ENCODE data around the gene EPHX1. TPM values are rescaled to one million over a fixed set of nuclear protein-coding genes. Genes with fewer than 3 reads are reported as not detected.

EPHX1 gene
- polyA plus RNA-seq, 2 of the 4 experiments (the other 2 are of a cell fraction), result 150 to 252 TPM

DNA sequence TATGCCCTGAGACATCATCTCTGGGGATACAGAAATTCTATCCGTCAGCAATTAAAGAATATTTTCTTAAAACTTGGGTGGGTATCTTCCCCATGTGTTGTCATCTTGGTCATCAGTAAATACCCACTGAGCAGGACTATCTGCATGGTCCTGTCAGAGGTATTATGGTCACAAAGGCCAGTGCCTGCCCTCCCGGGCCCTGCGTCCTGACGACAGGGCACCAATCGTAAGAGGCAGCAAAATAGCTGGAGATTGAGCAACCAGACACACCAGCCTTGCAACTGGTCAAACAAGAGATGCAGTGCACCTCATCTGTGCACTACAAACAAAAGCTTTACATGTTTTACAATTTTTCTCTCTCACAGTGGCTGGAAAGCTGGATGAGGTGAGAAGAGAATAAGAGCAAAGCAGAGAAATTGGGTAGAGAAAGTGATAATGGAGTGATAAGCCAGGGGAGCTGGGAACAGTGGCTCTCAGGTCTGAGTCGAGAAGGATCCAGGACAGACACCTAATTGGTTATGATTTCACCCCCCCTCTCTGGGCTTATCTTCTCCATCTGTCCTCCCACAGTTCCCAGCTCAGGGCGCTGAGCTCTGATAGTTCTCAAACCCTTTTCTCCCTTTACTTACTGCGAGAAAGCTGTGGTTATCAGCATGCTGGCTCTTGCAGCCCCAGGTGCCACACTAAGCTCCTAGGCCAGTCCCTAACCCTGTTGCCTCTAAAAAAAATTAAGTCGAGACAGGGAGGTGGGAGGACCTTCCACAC is 41.1 kb upstream of the EPHX1 start:
- Histone ChIP-seq H3K4me2 (no peak overlapping the region), H3K9me3 (no peaks in the 10 kb centered on the region), H3K4me1 (peaks cover 61% of the 10 kb centered on the region), H3K27ac (peak overlapping the region; percentile 25 to 75; a peak in 4 of 6 replicates), H3K4me3 (no peak overlapping the region)
- 83% methylated on average over 9 of the region's 9 CpGs for WGBS (ENCODE audit: missing lambda C conversion rate)
- ATAC-seq, result no peak
- ChIA-PET POLR2A (interaction anchor here (1.0 to 3.6 kb wide), 4 partner anchors 9 to 126 kb away, joined by 3 to 16 read pairs (median 4); partner anchors contain the start of gene SRP9), CTCF (interaction anchor here (0.6 to 20.2 kb wide), 13 partner anchors 9 to 289 kb away, joined by 3 to 429 read pairs (median 3); partner anchors contain the start of genes EPHX1 and SRP9)
- FAIRE-seq, result no peak
- TF ChIP-seq E2F6 (IDR thresholded peaks at IDR 0.05; ENCODE audit: borderline replicate concordance, low read depth), result no peak
- no peak for TF ChIP-seq POLR2A (IDR thresholded peaks at IDR 0.05; ENCODE audit: low read length)
- no peak for TF ChIP-seq RNF2 (IDR thresholded peaks at IDR 0.05; ENCODE audit: borderline replicate concordance, low read depth)
- no peak for TF ChIP-seq NR3C1 (IDR thresholded peaks at IDR 0.05)
- TF ChIP-seq SMC3 (IDR thresholded peaks at IDR 0.05), result no peak
- no peak for TF ChIP-seq CHD2 (IDR thresholded peaks at IDR 0.05; ENCODE audit: low read length, partially characterized antibody)
- TF ChIP-seq HDAC2 (IDR thresholded peaks at IDR 0.05), result no peak
- no peak for DNase-seq (ENCODE audit: low read depth in 1 of 2, low spot score in 1 of 2)

DNA sequence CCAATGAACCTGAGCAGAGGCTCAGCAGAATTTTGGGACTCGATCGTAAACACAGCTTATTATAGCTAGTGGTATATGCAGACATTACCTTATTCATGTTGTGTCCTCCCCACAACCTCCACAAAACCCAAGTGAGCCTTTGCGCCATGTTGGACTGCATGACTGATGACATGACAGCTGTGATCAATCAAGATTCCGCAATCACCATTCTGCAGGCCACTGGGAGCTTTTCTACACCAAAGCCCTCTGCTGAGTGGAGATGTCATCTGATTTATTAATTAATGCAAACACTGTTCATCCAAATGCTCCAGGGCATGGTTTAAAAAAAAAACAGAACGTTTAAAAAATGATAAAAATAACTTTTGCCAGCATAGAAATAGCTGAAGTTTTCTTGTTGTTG is 40.2 kb upstream of the EPHX1 start:
- 82% methylated on average over 5 of the region's 5 CpGs for WGBS (ENCODE audit: missing lambda C conversion rate)
- peaks cover 57% of the 10 kb centered on the region for H3K4me1 ChIP-seq
- no peaks in the 10 kb centered on the region for H3K9me3 ChIP-seq
- H3K4me2 ChIP-seq, result no peak overlapping the region
- no peak for FAIRE-seq
- no peak for DNase-seq (ENCODE audit: low read depth in 1 of 2, low spot score in 1 of 2)
- H3K27ac ChIP-seq, result peak overlapping the region; percentile 25 to 75; a peak in 4 of 6 replicates
- no peak overlapping the region for H3K4me3 ChIP-seq
- ChIA-PET CTCF (interaction anchor here (0.6 to 20.2 kb wide), 14 partner anchors 8 to 290 kb away, joined by 3 to 429 read pairs (median 4); partner anchors contain the start of genes EPHX1 and SRP9), POLR2A (interaction anchor here (0.8 to 3.6 kb wide), 4 partner anchors 8 to 127 kb away, joined by 3 to 16 read pairs (median 4); partner anchors contain the start of gene SRP9)
- ATAC-seq, result no peak
- TF ChIP-seq RNF2 (IDR thresholded peaks at IDR 0.05; ENCODE audit: borderline replicate concordance, low read depth) (no peak), CEBPB (IDR thresholded peaks at IDR 0.05) (0 out of 4 replicates have a peak, but pooled peaks of 1 of the 2 experiments have one; percentile 10)

DNA sequence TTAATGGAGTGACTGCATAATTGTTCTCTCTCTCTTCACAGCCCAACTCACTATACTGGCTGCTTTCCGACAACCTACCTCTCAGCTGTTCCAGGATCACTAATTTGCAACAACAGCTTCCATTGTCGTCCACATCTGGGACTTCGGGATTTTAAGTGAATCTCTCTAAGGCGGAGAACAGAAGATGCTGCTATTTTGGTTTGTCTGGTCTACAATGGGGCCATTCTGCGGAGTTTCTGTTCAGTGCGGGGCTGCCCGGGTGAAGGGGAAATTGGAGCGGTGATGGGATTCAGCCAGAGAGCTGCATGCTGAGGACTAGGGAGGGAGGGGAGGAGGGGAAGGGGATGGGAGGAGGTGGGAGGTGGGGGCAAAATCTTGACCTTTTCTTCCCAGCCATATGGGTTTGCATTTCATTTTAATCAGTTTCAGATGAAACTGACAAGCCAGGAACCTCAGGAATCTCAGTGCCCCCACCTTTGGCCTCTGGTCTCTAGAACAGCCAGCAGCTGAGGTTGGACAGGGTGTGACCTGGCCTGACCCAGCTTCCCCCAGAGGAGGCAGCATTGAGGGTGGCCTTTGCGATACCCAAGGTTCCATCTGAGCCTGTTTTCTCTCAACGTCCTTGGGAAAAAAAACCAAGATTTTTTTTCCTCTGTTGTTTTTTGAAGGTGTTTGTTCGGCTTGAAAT is 39.2 kb upstream of the EPHX1 start:
- 85% methylated on average over 11 of the region's 11 CpGs for WGBS (ENCODE audit: missing lambda C conversion rate)
- ChIA-PET CTCF (interaction anchor here (0.8 to 20.2 kb wide), 19 partner anchors 8 to 291 kb away, joined by 3 to 429 read pairs (median 9); partner anchors contain the start of gene EPHX1), POLR2A (interaction anchor here (1.2 to 2.4 kb wide), 2 partner anchors 70 to 116 kb away, joined by 3 to 12 read pairs; no protein-coding TSS in a partner anchor)
- TF ChIP-seq POLR2A (IDR thresholded peaks at IDR 0.05; ENCODE audit: low read length), result no peak
- TF ChIP-seq KDM1A (IDR thresholded peaks at IDR 0.05; ENCODE audit: low read depth), result no peak
- no peak for TF ChIP-seq NFE2L2 (conservative IDR thresholded peaks at IDR 0.05; ENCODE audit: low read length)
- TF ChIP-seq, protein P1, sequence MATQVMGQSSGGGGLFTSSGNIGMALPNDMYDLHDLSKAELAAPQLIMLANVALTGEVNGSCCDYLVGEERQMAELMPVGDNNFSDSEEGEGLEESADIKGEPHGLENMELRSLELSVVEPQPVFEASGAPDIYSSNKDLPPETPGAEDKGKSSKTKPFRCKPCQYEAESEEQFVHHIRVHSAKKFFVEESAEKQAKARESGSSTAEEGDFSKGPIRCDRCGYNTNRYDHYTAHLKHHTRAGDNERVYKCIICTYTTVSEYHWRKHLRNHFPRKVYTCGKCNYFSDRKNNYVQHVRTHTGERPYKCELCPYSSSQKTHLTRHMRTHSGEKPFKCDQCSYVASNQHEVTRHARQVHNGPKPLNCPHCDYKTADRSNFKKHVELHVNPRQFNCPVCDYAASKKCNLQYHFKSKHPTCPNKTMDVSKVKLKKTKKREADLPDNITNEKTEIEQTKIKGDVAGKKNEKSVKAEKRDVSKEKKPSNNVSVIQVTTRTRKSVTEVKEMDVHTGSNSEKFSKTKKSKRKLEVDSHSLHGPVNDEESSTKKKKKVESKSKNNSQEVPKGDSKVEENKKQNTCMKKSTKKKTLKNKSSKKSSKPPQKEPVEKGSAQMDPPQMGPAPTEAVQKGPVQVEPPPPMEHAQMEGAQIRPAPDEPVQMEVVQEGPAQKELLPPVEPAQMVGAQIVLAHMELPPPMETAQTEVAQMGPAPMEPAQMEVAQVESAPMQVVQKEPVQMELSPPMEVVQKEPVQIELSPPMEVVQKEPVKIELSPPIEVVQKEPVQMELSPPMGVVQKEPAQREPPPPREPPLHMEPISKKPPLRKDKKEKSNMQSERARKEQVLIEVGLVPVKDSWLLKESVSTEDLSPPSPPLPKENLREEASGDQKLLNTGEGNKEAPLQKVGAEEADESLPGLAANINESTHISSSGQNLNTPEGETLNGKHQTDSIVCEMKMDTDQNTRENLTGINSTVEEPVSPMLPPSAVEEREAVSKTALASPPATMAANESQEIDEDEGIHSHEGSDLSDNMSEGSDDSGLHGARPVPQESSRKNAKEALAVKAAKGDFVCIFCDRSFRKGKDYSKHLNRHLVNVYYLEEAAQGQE (IDR thresholded peaks at IDR 0.05), result no peak
- no peak for TF ChIP-seq CEBPB (IDR thresholded peaks at IDR 0.05)
- no peak for TF ChIP-seq CBX2 (IDR thresholded peaks at IDR 0.05; ENCODE audit: borderline replicate concordance, low read depth)
- no peak for TF ChIP-seq RNF2 (IDR thresholded peaks at IDR 0.05; ENCODE audit: borderline replicate concordance, low read depth)
- H3K4me1 ChIP-seq, result peaks cover 57% of the 10 kb centered on the region
- peak overlapping the region; percentile 83 to 86; a peak in 5 of 6 replicates for H3K27ac ChIP-seq
- H3K4me3 ChIP-seq, result no peak overlapping the region
- no peaks in the 10 kb centered on the region for H3K9me3 ChIP-seq
- ATAC-seq (no peak), DNase-seq (ENCODE audit: low read depth in 1 of 2, low spot score in 1 of 2) (no peak), FAIRE-seq (no peak)
- H3K4me2 ChIP-seq, result no peak overlapping the region

Data from A549 (cell line).